ENCODE data around the gene GHDC. TPM values are rescaled to one million over a fixed set of nuclear protein-coding genes. Genes with fewer than 3 reads are reported as not detected.
A peak's percentile ranks its signal among the peaks of the same experiment; 100 is the strongest.

The GHDC gene
- total and polyA plus RNA-seq, 2 of the 13 experiments (the other 11 are each of a cell fraction or from before 2014, with no cell fraction given): 15.4 to 22.5 TPM

DNA sequence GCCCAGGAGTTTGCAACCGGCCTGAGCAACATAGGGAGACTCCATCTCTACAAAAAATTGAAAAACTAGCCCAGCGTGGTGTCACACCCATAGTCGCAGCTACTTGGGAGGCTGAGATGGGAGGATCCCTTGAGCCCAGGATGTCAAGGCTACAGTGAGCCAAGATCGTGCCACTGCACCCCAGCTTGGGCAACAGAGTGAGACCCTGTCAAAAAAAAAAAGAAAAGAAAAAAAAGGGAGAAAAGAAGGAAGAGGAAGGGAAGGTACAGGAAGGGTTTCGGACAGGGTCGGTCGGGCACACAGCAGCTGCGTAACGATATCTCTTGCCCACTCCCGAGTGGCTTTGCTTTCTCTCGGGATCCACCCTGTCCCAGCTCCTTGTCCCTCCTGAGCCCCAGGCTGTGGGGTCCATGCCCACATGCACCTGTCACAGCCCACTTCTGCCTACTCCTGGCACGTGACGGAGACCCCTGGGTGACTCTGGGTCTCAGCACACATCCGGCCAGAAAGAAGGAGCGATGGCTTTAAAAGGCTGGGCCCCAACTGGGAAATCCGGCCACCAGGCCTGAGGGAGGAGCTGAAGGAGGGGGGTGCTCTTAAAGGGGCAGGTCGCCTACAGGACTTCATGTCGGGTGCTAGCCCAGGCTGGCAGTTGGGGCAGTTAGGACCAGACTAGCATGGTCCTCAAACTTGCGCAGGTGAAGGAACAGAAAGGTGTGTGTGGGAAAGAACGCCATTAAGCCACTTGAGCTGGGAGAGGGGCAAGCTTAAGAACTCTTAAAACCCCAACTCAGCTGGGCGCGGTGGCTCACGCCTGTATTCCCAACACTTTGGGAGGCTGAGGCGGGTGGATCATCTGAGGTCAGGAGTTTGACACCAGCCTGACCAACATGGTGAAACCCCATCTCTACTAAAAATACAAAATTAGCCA, at the start of gene GHDC (continued):
- peak; percentile 52; the same call in 1 of the 2 replicates for TF ChIP-seq ZNF232 (CRISPR knock-in tag; IDR thresholded peaks at IDR 0.05; ENCODE audit: borderline replicate concordance)
- TF ChIP-seq KDM5B (CRISPR knock-in tag; IDR thresholded peaks at IDR 0.05; ENCODE audit: borderline replicate concordance): peak; percentile 92
- TF ChIP-seq SP1 (IDR thresholded peaks at IDR 0.05): peak; percentile 62
- TF ChIP-seq SP1 (CRISPR knock-in tag; IDR thresholded peaks at IDR 0.05): peak; percentile 99
- peak; percentile 52; the same call in 1 of the 2 replicates for TF ChIP-seq ZNF607 (CRISPR knock-in tag; IDR thresholded peaks at IDR 0.05; ENCODE audit: borderline replicate concordance)
- TF ChIP-seq KDM2A (CRISPR knock-in tag; IDR thresholded peaks at IDR 0.05; ENCODE audit: borderline replicate concordance, low read depth): peak; percentile 78; the same call in 1 of the 2 replicates
- TF ChIP-seq, protein P1, sequence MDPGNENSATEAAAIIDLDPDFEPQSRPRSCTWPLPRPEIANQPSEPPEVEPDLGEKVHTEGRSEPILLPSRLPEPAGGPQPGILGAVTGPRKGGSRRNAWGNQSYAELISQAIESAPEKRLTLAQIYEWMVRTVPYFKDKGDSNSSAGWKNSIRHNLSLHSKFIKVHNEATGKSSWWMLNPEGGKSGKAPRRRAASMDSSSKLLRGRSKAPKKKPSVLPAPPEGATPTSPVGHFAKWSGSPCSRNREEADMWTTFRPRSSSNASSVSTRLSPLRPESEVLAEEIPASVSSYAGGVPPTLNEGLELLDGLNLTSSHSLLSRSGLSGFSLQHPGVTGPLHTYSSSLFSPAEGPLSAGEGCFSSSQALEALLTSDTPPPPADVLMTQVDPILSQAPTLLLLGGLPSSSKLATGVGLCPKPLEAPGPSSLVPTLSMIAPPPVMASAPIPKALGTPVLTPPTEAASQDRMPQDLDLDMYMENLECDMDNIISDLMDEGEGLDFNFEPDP (CRISPR knock-in tag; conservative IDR thresholded peaks at IDR 0.05): no peak
- no peak for TF ChIP-seq ZNF496 (CRISPR knock-in tag; IDR thresholded peaks at IDR 0.05; ENCODE audit: insufficient replicate concordance)
- TF ChIP-seq MTA1 (CRISPR knock-in tag; IDR thresholded peaks at IDR 0.05; ENCODE audit: borderline replicate concordance): no peak; the same call in 1 of the 2 replicates
- no peak for TF ChIP-seq NR2F6 (IDR thresholded peaks at IDR 0.05)
- peak; percentile 15; the same call in 1 of the 2 replicates for TF ChIP-seq NR2F6 (CRISPR knock-in tag; IDR thresholded peaks at IDR 0.05)
- TF ChIP-seq IKZF1 (IDR thresholded peaks at IDR 0.05): no peak
- TF ChIP-seq, protein P2, sequence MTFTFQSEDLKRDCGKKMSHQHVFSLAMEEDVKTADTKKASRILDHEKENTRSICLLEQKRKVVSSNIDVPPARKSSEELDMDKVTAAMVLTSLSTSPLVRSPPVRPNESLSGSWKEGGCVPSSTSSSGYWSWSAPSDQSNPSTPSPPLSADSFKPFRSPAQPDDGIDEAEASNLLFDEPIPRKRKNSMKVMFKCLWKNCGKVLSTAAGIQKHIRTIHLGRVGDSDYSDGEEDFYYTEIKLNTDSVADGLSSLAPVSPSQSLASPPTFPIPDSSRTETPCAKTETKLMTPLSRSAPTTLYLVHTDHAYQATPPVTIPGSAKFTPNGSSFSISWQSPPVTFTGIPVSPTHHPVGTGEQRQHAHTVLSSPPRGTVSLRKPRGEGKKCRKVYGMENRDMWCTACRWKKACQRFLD (CRISPR knock-in tag; IDR thresholded peaks at IDR 0.05; ENCODE audit: borderline replicate concordance): no peak
- TF ChIP-seq ZNF296 (CRISPR knock-in tag; conservative IDR thresholded peaks at IDR 0.05): 0 out of 2 replicates have a peak, but pooled peaks have one; percentile 32
- peak; percentile 40; the same call in 1 of the 2 replicates for TF ChIP-seq KMT2A (CRISPR knock-in tag; IDR thresholded peaks at IDR 0.05)
- TF ChIP-seq HOXA3 (CRISPR knock-in tag; IDR thresholded peaks at IDR 0.05): peak; percentile 71
- TF ChIP-seq MAFF (IDR thresholded peaks at IDR 0.05; ENCODE audit: low read depth, low read length): no peak
- TF ChIP-seq ZNF225 (CRISPR knock-in tag; IDR thresholded peaks at IDR 0.05): peak; percentile 94
- peak; percentile 85 for TF ChIP-seq POGZ (CRISPR knock-in tag; IDR thresholded peaks at IDR 0.05)
- no peak for TF ChIP-seq MAFK (conservative IDR thresholded peaks at IDR 0.05 in 1 of 2, IDR thresholded peaks at IDR 0.05 in 1 of 2; ENCODE audit: low read length in 2 of 2)
- TF ChIP-seq ZNF124 (CRISPR knock-in tag; IDR thresholded peaks at IDR 0.05): no peak
- peak; percentile 80; the same call in 1 of the 2 replicates for TF ChIP-seq ZNF816 (CRISPR knock-in tag; IDR thresholded peaks at IDR 0.05; ENCODE audit: borderline replicate concordance)
- TF ChIP-seq, protein P3, sequence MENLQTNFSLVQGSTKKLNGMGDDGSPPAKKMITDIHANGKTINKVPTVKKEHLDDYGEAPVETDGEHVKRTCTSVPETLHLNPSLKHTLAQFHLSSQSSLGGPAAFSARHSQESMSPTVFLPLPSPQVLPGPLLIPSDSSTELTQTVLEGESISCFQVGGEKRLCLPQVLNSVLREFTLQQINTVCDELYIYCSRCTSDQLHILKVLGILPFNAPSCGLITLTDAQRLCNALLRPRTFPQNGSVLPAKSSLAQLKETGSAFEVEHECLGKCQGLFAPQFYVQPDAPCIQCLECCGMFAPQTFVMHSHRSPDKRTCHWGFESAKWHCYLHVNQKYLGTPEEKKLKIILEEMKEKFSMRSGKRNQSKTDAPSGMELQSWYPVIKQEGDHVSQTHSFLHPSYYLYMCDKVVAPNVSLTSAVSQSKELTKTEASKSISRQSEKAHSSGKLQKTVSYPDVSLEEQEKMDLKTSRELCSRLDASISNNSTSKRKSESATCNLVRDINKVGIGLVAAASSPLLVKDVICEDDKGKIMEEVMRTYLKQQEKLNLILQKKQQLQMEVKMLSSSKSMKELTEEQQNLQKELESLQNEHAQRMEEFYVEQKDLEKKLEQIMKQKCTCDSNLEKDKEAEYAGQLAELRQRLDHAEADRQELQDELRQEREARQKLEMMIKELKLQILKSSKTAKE (CRISPR knock-in tag; IDR thresholded peaks at IDR 0.05; ENCODE audit: borderline replicate concordance): no peak
- TF ChIP-seq ZNF253 (CRISPR knock-in tag; IDR thresholded peaks at IDR 0.05; ENCODE audit: borderline replicate concordance): no peak
- TF ChIP-seq ZNF841 (CRISPR knock-in tag; IDR thresholded peaks at IDR 0.05; ENCODE audit: borderline replicate concordance): no peak
- peak; percentile 73; the same call in 1 of the 2 replicates for TF ChIP-seq MIER3 (CRISPR knock-in tag; IDR thresholded peaks at IDR 0.05; ENCODE audit: borderline replicate concordance)
- peak; percentile 86 for TF ChIP-seq ZMYM4 (CRISPR knock-in tag; IDR thresholded peaks at IDR 0.05)
